Stimulated activated CD4-positive, alpha-beta T cell treated with anti-CD3 and anti-CD28 coated beads, Interleukin-4, amount 100 ng/mL, for 48 hours (primary cell): ENCODE measurements around the gene BTBD9.

Experiments used
- DNase-seq, 2 donors: peaks; one replicate each; pipeline ENCODE4 v3.0.0-alpha.2; 2020; ENCODE audit warnings: low read depth in 2 of 2

BTBD9 gene

GRCh38 chr6:38555606-38556005 lies 84.1 kb downstream of the BTBD9 start:
- DNase-seq = no peak

GRCh38 chr6:38554700-38555413 lies 84.9 kb downstream of the BTBD9 start:
- DNase-seq = no peak

GRCh38 chr6:38554014-38554413 lies 85.7 kb downstream of the BTBD9 start:
- no peak for DNase-seq

GRCh38 chr6:38552121-38552520 lies 87.6 kb downstream of the BTBD9 start:
- no peak for DNase-seq

GRCh38 chr6:38549795-38550194 lies 89.9 kb downstream of the BTBD9 start:
- DNase-seq = no peak

- no peak for DNase-seq
These were observed 90.5 kb downstream of the BTBD9 start for GRCh38 chr6:38549180-38549579.

GRCh38 chr6:38543022-38543421 lies 96.7 kb downstream of the BTBD9 start:
- no peak for DNase-seq

- no peak for DNase-seq
These were observed 97.7 kb downstream of the BTBD9 start for GRCh38 chr6:38542031-38542430.

- no peak for DNase-seq
These were observed 106.7 kb downstream of the BTBD9 start for GRCh38 chr6:38533064-38533463.

- DNase-seq = no peak
These were observed 108.6 kb downstream of the BTBD9 start for GRCh38 chr6:38531134-38531533.

- no peak for DNase-seq
These were observed 111.3 kb downstream of the BTBD9 start for GRCh38 chr6:38528196-38528965.

GRCh38 chr6:38527371-38527770 lies 112.4 kb downstream of the BTBD9 start:
- DNase-seq = no peak

GRCh38 chr6:38525888-38526287 lies 113.8 kb downstream of the BTBD9 start:
- no peak for DNase-seq

- DNase-seq = no peak
These were observed 115.1 kb downstream of the BTBD9 start for GRCh38 chr6:38524436-38525145.

GRCh38 chr6:38522322-38522721 lies 117.4 kb downstream of the BTBD9 start:
- DNase-seq = no peak

- DNase-seq = no peak
These were observed 121.0 kb downstream of the BTBD9 start for GRCh38 chr6:38518511-38519304.

GRCh38 chr6:38517005-38517404 lies 122.7 kb downstream of the BTBD9 start:
- DNase-seq = no peak

- no peak for DNase-seq
These were observed 125.3 kb downstream of the BTBD9 start for GRCh38 chr6:38514399-38514798.

GRCh38 chr6:38512211-38512610 lies 127.5 kb downstream of the BTBD9 start:
- no peak for DNase-seq

- DNase-seq = no peak
These were observed 129.5 kb downstream of the BTBD9 start for GRCh38 chr6:38510205-38510604.

GRCh38 chr6:38509713-38510112 lies 130.0 kb downstream of the BTBD9 start:
- DNase-seq = no peak

- no peak for DNase-seq
These were observed 130.8 kb downstream of the BTBD9 start for GRCh38 chr6:38508894-38509293.
